GM23248 (cell line): ENCODE measurements around the gene IFI27. TPM values are rescaled to one million over a fixed set of nuclear protein-coding genes. Genes with fewer than 3 reads are reported as not detected.

Experiments used
- DNase-seq: peaks from one replicate; pipeline ENCODE4 v3.0.0-alpha.2; 2015
- H2AFZ ChIP-seq: fragments of 200-600 bp; sonication (generic); 2 replicates; pipeline ENCODE4 v1.6.1; 2016; ENCODE audit warnings: antibody characterized with exemption
- H3F3A ChIP-seq: fragments of 200-600 bp; sonication (generic); 2 replicates; pipeline ENCODE4 v1.6.1; 2016; ENCODE audit warnings: mild to moderate bottlenecking, antibody characterized with exemption, mixed run types; ENCODE audit not compliant: insufficient read depth
- H3K27ac ChIP-seq: fragments of 200-600 bp; sonication (generic); 2 replicates; pipeline ENCODE4 v1.5.1; 2016; ENCODE audit warnings: mild to moderate bottlenecking
- H3K27me3 ChIP-seq: fragments of 200-600 bp; sonication (generic); replicated peaks from 2 replicates; pipeline ENCODE4 v1.6.1; 2016; ENCODE audit warnings: mild to moderate bottlenecking; ENCODE audit not compliant: insufficient read depth
- H3K36me3 ChIP-seq: fragments of 200-600 bp; sonication (generic); 2 replicates; pipeline ENCODE4 v1.6.1; 2016; ENCODE audit warnings: low read depth, mild to moderate bottlenecking
- H3K4me1 ChIP-seq: fragments of 200-600 bp; sonication (generic); 2 replicates; pipeline ENCODE4 v1.6.1; 2016; ENCODE audit warnings: mild to moderate bottlenecking; ENCODE audit not compliant: insufficient read depth
- H3K4me2 ChIP-seq: fragments of 200-600 bp; sonication (generic); one replicate; pipeline ENCODE4 v1.6.1; 2016; ENCODE audit warnings: mild to moderate bottlenecking; ENCODE audit not compliant: unreplicated experiment
- H3K4me3 ChIP-seq: fragments of 200-600 bp; sonication (generic); 2 replicates; pipeline ENCODE4 v1.5.1; 2016; ENCODE audit warnings: mild to moderate bottlenecking
- H3K79me2 ChIP-seq: fragments of 200-600 bp; sonication (generic); 2 replicates; pipeline ENCODE4 v1.6.1; 2016; ENCODE audit warnings: mild to moderate bottlenecking; ENCODE audit not compliant: insufficient read depth
- H3K9ac ChIP-seq: fragments of 200-600 bp; sonication (generic); 2 replicates; pipeline ENCODE4 v1.6.1; 2016; ENCODE audit warnings: mild to moderate bottlenecking
- H3K9me2 ChIP-seq: fragments of 200-600 bp; sonication (generic); 2 replicates; pipeline ENCODE4 v1.6.1; 2016; ENCODE audit warnings: mixed run types, mild to moderate bottlenecking, moderate library complexity; ENCODE audit not compliant: insufficient read depth
- H3K9me3 ChIP-seq: fragments of 200-600 bp; sonication (generic); one replicate; pipeline ENCODE4 v1.6.1; 2017; ENCODE audit warnings: low read depth
- H4K20me1 ChIP-seq: fragments of 200-600 bp; sonication (generic); 2 replicates; pipeline ENCODE4 v1.6.0; 2016; ENCODE audit not compliant: insufficient read depth
- EZH2 ChIP-seq: fragments of 200-600 bp; sonication (generic); IDR thresholded peaks from 2 replicates; pipeline ENCODE4 v1.6.1; 2018; ENCODE audit warnings: antibody characterized with exemption, mild to moderate bottlenecking; ENCODE audit not compliant: insufficient read depth, poor library complexity, severe bottlenecking
- EZH2phosphoT487 ChIP-seq: fragments of 200-600 bp; sonication (generic); IDR thresholded peaks from 2 replicates; pipeline ENCODE4 v1.6.1; 2018; ENCODE audit warnings: antibody characterized with exemption, moderate library complexity, mild to moderate bottlenecking, low read depth; ENCODE audit not compliant: insufficient read depth
- WGBS, 2 experiments: methylation state at CpG; one replicate each; pipeline ENCODE4 v1.1.6; 2015 to 2017; ENCODE audit warnings: low lambda C conversion rate in 2 of 2, low coverage in 1 of 2; ENCODE audit errors: missing lambda C conversion rate in 2 of 2; 5-methylcytosine and 5-hydroxymethylcytosine counted together
- in situ Hi-C: fragments of 300-500 bp; cut with MboI; formaldehyde crosslinking; loops from 2 replicates; pipeline ENCODE4 v1.15.0; 2020
- polyA plus RNA-seq: library from polyadenylated mRNA; unstranded; fragments of >200 nt; fragmentation: Nextera tagmentation; extraction: Ambion mirVana; gene quantifications from 2 replicates; pipeline ENCODE4 v1.2.1, GENCODE V29; 2016
- total RNA-seq: library from RNA; depleted of rRNA; stranded (reverse); fragments of >200 nt; shearing (Covaris generic); gene quantifications from 2 replicates; pipeline ENCODE4 v1.2.3, GENCODE V29; 2014

Gene IFI27
- total and polyA plus RNA-seq, 2 experiments from 2014 or later, result not detected

- Histone ChIP-seq H3K4me1 (peaks cover 5% of the 10 kb centered on the region; the same call in 1 of the 2 replicates), H3K36me3 (no peaks in the 10 kb centered on the region), H3K9me2 (no peaks in the 10 kb centered on the region), H3K27ac (no peak overlapping the region), H2AFZ (no peak overlapping the region), H3K9me3 (no peaks in the 10 kb centered on the region), H3K4me2 (no peak overlapping the region), H3F3A (peaks cover 6% of the 10 kb centered on the region; the same call in 1 of the 2 replicates), H3K4me3 (no peak overlapping the region), H4K20me1 (no peaks in the 10 kb centered on the region), H3K9ac (no peak overlapping the region), H3K79me2 (peaks cover 6% of the 10 kb centered on the region; the same call in 1 of the 2 replicates), H3K27me3 (no peaks in the 10 kb centered on the region)
- in situ Hi-C loops, result loop anchor here (25.0 kb wide), 1 partner anchor 465 kb away; no protein-coding TSS in a partner anchor
- DNase-seq, result no peak
- WGBS, 2 experiments, result 94 to 95% methylated on average over 6 of the region's 6 CpGs
- TF ChIP-seq EZH2 (no peak), EZH2phosphoT487 (no peak)
These were observed 16.8 kb downstream of the IFI27 start for GRCh38 chr14:94127330-94127729.

GRCh38 chr14:94128216-94128839 is 17.8 kb downstream of the IFI27 start:
- Histone ChIP-seq H3K9ac (peak overlapping the region; percentile 82), H3K79me2 (peaks cover 6% of the 10 kb centered on the region; the same call in 1 of the 2 replicates), H3K36me3 (no peaks in the 10 kb centered on the region), H4K20me1 (no peaks in the 10 kb centered on the region), H2AFZ (no peak overlapping the region), H3K4me1 (peaks cover 5% of the 10 kb centered on the region; the same call in 1 of the 2 replicates), H3K9me2 (no peaks in the 10 kb centered on the region), H3K4me2 (peak overlapping the region; percentile 88), H3K4me3 (peak overlapping the region; percentile 80), H3K27ac (no peak overlapping the region), H3K27me3 (no peaks in the 10 kb centered on the region), H3K9me3 (no peaks in the 10 kb centered on the region), H3F3A (peaks cover 6% of the 10 kb centered on the region; the same call in 1 of the 2 replicates)
- 89 to 92% methylated on average over 14 of the region's 14 CpGs for WGBS, 2 experiments
- TF ChIP-seq EZH2phosphoT487 (no peak), EZH2 (no peak)
- in situ Hi-C loops, result loop anchor here (25.0 kb wide), 1 partner anchor 466 kb away; no protein-coding TSS in a partner anchor
- no peak for DNase-seq

- peak; percentile 89 for DNase-seq
- Histone ChIP-seq H3K27ac (peak within 1 kb of the TSS; percentile 43), H2AFZ (peak within 1 kb of the TSS; percentile 94), H3K79me2 (peaks cover 6% of the 10 kb centered on the region; the same call in 1 of the 2 replicates), H3K9me3 (no peaks in the 10 kb centered on the region), H4K20me1 (no peaks in the 10 kb centered on the region), H3K36me3 (no peaks in the 10 kb centered on the region), H3K4me1 (peaks cover 5% of the 10 kb centered on the region; the same call in 1 of the 2 replicates), H3F3A (peaks cover 6% of the 10 kb centered on the region; the same call in 1 of the 2 replicates), H3K9ac (peak within 1 kb of the TSS; percentile 82), H3K27me3 (no peaks in the 10 kb centered on the region), H3K4me3 (peak within 1 kb of the TSS; percentile 80), H3K4me2 (peak within 1 kb of the TSS; percentile 88), H3K9me2 (no peaks in the 10 kb centered on the region)
- in situ Hi-C loops, result loop anchor here (25.0 kb wide), 1 partner anchor 467 kb away; no protein-coding TSS in a partner anchor
- TF ChIP-seq EZH2phosphoT487 (no peak), EZH2 (no peak)
- WGBS, 2 experiments, result 0 to 1% methylated on average over 20 to 27 of the region's 27 CpGs
These were observed 18.7 kb downstream of the IFI27 start, which contains the start of gene IFI27L2 for GRCh38 chr14:94129111-94129757. TSS of gene IFI27L2 (minus strand) at chr14:94129604. CDS start at chr14:94129564, 40 bp downstream.

- Histone ChIP-seq H3K4me2 (peak overlapping the region; percentile 88), H3K36me3 (no peaks in the 10 kb centered on the region), H3K27ac (peak overlapping the region; percentile 43), H3K9ac (peak overlapping the region; percentile 82), H3K4me1 (peaks cover 5% of the 10 kb centered on the region; the same call in 1 of the 2 replicates), H4K20me1 (no peaks in the 10 kb centered on the region), H3F3A (peaks cover 6% of the 10 kb centered on the region; the same call in 1 of the 2 replicates), H2AFZ (peak overlapping the region; percentile 94), H3K9me3 (no peaks in the 10 kb centered on the region), H3K4me3 (peak overlapping the region; percentile 80), H3K9me2 (no peaks in the 10 kb centered on the region), H3K79me2 (peaks cover 6% of the 10 kb centered on the region; the same call in 1 of the 2 replicates), H3K27me3 (no peaks in the 10 kb centered on the region)
- peak; percentile 77 for DNase-seq
- in situ Hi-C loops, result loop anchor here (10.0 to 25.0 kb wide), 2 partner anchors 195 to 468 kb away; no protein-coding TSS in a partner anchor
- WGBS, 2 experiments, result 1% methylated on average over 12 of the region's 12 CpGs
- TF ChIP-seq EZH2, result no peak
- TF ChIP-seq EZH2phosphoT487, result no peak
These were observed 19.4 kb downstream of the IFI27 start for GRCh38 chr14:94129758-94130414.
